K562 (cell line): ENCODE data around the gene DDR2.
"Not testable (repeated sequence)": the region's sequence is repeated elsewhere in the genome, so short reads cannot be mapped to it uniquely, and the experiment has no call there.

Experiments
- ARID4B ChIP-seq: sonication (generic); formaldehyde crosslinking; IDR thresholded peaks from 2 replicates; pipeline ENCODE4 v1.8.0; 2022; ENCODE audit warnings: mild to moderate bottlenecking, missing genetic modification reagents
- ATF6 ChIP-seq: sonication (generic); formaldehyde crosslinking; IDR thresholded peaks from 2 replicates; pipeline ENCODE4 v1.4.0; 2020; ENCODE audit warnings: mild to moderate bottlenecking, missing genetic modification reagents
- CTCFL ChIP-seq: IDR thresholded peaks from 2 replicates; pipeline ENCODE4 v1.6.1; 2011; ENCODE audit warnings: borderline replicate concordance, low read depth, mild to moderate bottlenecking, moderate library complexity, low read length; ENCODE audit not compliant: insufficient read depth, poor library complexity, severe bottlenecking
- ETV6 ChIP-seq, 3 experiments: fragments of 150-350 bp in 1 of 3; sonication (generic) in 1 of 3; formaldehyde crosslinking in 1 of 3; IDR thresholded peaks; 2 replicates each; pipeline versions ENCODE4 v1.6.1 to v1.8.0; 2014 to 2022; ENCODE audit warnings: borderline replicate concordance in 2 of 3, low read depth in 2 of 3, antibody characterized with exemption in 1 of 3, low read length in 1 of 3, mild to moderate bottlenecking in 1 of 3, missing genetic modification reagents in 1 of 3
- EZH2 ChIP-seq: IDR thresholded peaks from 2 replicates; pipeline ENCODE4 v1.6.1; 2012; ENCODE audit warnings: low read depth, mild to moderate bottlenecking, inconsistent platforms, low read length, borderline replicate concordance
- FOXK2 ChIP-seq, 2 experiments: fragments of 450-650 bp; IDR thresholded peaks in 1 of 2; conservative IDR thresholded peaks in 1 of 2; 2 replicates each; pipeline ENCODE4 v1.6.1; 2016; ENCODE audit warnings: low read depth in 2 of 2, mild to moderate bottlenecking in 1 of 2
- KAT2B ChIP-seq: IDR thresholded peaks from one replicate; pipeline ENCODE4 v1.6.1; 2012; ENCODE audit warnings: low read depth, mild to moderate bottlenecking, control low read depth, inconsistent platforms, low read length, moderate library complexity
- KLF6 ChIP-seq: fragments of 250-450 bp; sonication (Bioruptor Pico); IDR thresholded peaks from 2 replicates; pipeline ENCODE4 v1.4.0; 2020; ENCODE audit warnings: mild to moderate bottlenecking, moderate library complexity, borderline replicate concordance
- MGA ChIP-seq: fragments of 450-650 bp; IDR thresholded peaks from 2 replicates; pipeline ENCODE4 v1.6.1; 2016; ENCODE audit warnings: mild to moderate bottlenecking, moderate library complexity
- PHF8 ChIP-seq: fragments of 200-600 bp; sonication (generic); IDR thresholded peaks from 2 replicates; pipeline ENCODE4 v1.6.1; 2012; ENCODE audit warnings: mixed run types, mild to moderate bottlenecking, inconsistent platforms, low read length, moderate library complexity, borderline replicate concordance
- POLR2A ChIP-seq: fragments of 450-650 bp; conservative IDR thresholded peaks from 2 replicates; pipeline ENCODE4 v1.6.1; 2016
- POLR2AphosphoS5 ChIP-seq: IDR thresholded peaks from 2 replicates; pipeline ENCODE4 v1.6.1; 2011; ENCODE audit warnings: mild to moderate bottlenecking, low read depth, low read length, moderate library complexity; ENCODE audit not compliant: control insufficient read depth, insufficient read depth

- not testable (repeated sequence) for TF ChIP-seq ETV6 (IDR thresholded peaks at IDR 0.05; ENCODE audit: borderline replicate concordance in 1 of 2, low read depth in 2 of 2, low read length in 1 of 2); ETV6 (CRISPR knock-in tag; IDR thresholded peaks at IDR 0.05; ENCODE audit: borderline replicate concordance); POLR2AphosphoS5; FOXK2 (conservative IDR thresholded peaks at IDR 0.05 in 1 of 2, IDR thresholded peaks at IDR 0.05 in 1 of 2; ENCODE audit: low read depth in 2 of 2); MGA; KAT2B; POLR2A; CTCFL; PHF8; ARID4B (CRISPR knock-in tag); KLF6 (CRISPR knock-in tag); ATF6 (CRISPR knock-in tag); EZH2
Observed at GRCh38 chr1:162585101-162585500, 47.2 kb upstream of the DDR2 start.
